ENCODE measurements around the gene CDKN2A.

DNA sequence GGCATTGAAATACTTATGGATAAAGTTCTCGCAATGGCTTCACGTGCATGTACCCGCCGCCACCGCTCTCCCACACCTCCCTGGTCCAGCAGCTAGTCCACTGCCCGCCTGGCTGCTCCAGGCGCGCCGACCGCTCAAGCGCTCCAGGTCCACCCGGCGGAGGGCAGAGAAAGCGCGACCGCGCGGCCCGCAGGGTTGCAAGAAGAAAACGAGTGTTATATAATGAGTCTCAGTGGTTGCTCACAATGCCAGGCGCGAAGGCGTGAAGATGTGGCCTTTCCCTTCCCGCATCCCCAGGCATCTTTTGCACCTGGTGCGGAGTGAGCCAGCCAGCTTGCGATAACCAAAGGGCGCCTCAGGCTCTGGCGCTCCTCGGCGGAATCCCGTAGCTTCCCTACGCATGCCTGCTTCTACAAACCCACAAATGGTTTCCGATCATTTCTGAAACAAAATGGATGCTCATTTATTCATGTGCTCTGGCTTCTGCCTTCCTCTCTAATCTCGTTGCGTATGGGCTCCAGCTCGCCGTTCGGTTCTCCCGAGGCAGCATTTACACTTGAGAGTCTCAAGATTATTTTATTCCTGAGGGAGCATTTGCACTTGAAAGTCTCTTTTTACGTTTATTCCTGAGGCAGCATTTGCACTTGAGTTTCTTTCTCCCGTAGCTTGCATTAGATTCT is 25.7 kb downstream of the CDKN2A start:
- no peak for TF ChIP-seq SPI1 (IDR thresholded peaks at IDR 0.05; ENCODE audit: low read depth, low read length)
- TF ChIP-seq POLR2A (IDR thresholded peaks at IDR 0.05; ENCODE audit: low read depth, low read length), result no peak
- TF ChIP-seq POLR2AphosphoS5 (IDR thresholded peaks at IDR 0.05; ENCODE audit: low read depth, low read length), result no peak
- no peak for TF ChIP-seq TAF1 (IDR thresholded peaks at IDR 0.05; ENCODE audit: low read depth, low read length)

All from GM12891 (cell line).